GM12878 (cell line): Measurements from ENCODE around the gene PHLDB3.

Experiments
- BCLAF1 ChIP-seq: fragments of 450-650 bp; IDR thresholded peaks from 2 replicates; pipeline ENCODE4 v1.6.1; 2017; ENCODE audit warnings: antibody characterized with exemption, mild to moderate bottlenecking, moderate library complexity
- CTCF ChIP-seq, 3 experiments: IDR thresholded peaks in 2 of 3; conservative IDR thresholded peaks in 1 of 3; 2 replicates each; pipeline ENCODE4 v1.5.1; 2011; ENCODE audit warnings: low read depth in 3 of 3, low read length in 3 of 3, mild to moderate bottlenecking in 3 of 3, control low read depth in 2 of 3, moderate library complexity in 2 of 3, inconsistent platforms in 1 of 3, mixed read lengths in 1 of 3; ENCODE audit not compliant: control insufficient read depth in 2 of 3, insufficient read depth in 1 of 3; ENCODE audit errors: extremely low read depth in 1 of 3
- EGR1 ChIP-seq, 2 experiments: IDR thresholded peaks; 1 replicate in 1 of 2; 2 replicates in 1 of 2; pipeline ENCODE4 v1.6.1; 2011 to 2012; ENCODE audit warnings: low read depth in 2 of 2, low read length in 2 of 2, borderline replicate concordance in 1 of 2, mild to moderate bottlenecking in 1 of 2, moderate library complexity in 1 of 2
- EP300 ChIP-seq, 2 experiments: fragments of 150-350 bp in 1 of 2; IDR thresholded peaks; 2 replicates each; pipeline ENCODE4 v1.6.1; 2011 to 2012; ENCODE audit warnings: low read depth in 2 of 2, low read length in 2 of 2, borderline replicate concordance in 1 of 2, improper control_type of control experiment in 1 of 2, inconsistent platforms in 1 of 2; ENCODE audit not compliant: control insufficient read depth in 1 of 2
- EZH2 ChIP-seq: IDR thresholded peaks from 2 replicates; pipeline ENCODE4 v1.6.1; 2012; ENCODE audit warnings: low read depth, mild to moderate bottlenecking, control low read depth, inconsistent platforms, low read length, borderline replicate concordance; ENCODE audit not compliant: control insufficient read depth
- GABPA ChIP-seq: IDR thresholded peaks from 2 replicates; pipeline ENCODE4 v1.6.1; 2014; ENCODE audit warnings: antibody characterized with exemption, low read depth, mild to moderate bottlenecking, inconsistent platforms
- MLLT1 ChIP-seq: fragments of 450-650 bp; IDR thresholded peaks from 2 replicates; pipeline ENCODE4 v1.6.1; 2016; ENCODE audit warnings: mild to moderate bottlenecking
- NFIC ChIP-seq: IDR thresholded peaks from 2 replicates; pipeline ENCODE4 v1.6.1; 2012; ENCODE audit warnings: low read depth, mild to moderate bottlenecking, inconsistent platforms, low read length, moderate library complexity
- PML ChIP-seq: IDR thresholded peaks from 2 replicates; pipeline ENCODE4 v1.6.1; 2012; ENCODE audit warnings: low read length, inconsistent platforms
- SP1 ChIP-seq: IDR thresholded peaks from one replicate; pipeline ENCODE4 v1.6.1; 2011; ENCODE audit warnings: low read depth, low read length
- YBX1 ChIP-seq: fragments of 450-650 bp; IDR thresholded peaks from 2 replicates; pipeline ENCODE4 v1.6.1; 2016; ENCODE audit warnings: antibody characterized with exemption
- TF ChIP-seq, protein P1 (sequence below): IDR thresholded peaks from 2 replicates; pipeline ENCODE4 v1.6.1; 2012; ENCODE audit warnings: mild to moderate bottlenecking, low read depth, low read length
- TF ChIP-seq, protein P2 (sequence below): IDR thresholded peaks from 2 replicates; pipeline ENCODE4 v1.6.1; 2012; ENCODE audit warnings: low read depth, low read length, improper control_type of control experiment
- TF ChIP-seq, protein P3 (sequence below): IDR thresholded peaks from 2 replicates; pipeline ENCODE4 v1.6.1; 2011; ENCODE audit warnings: borderline replicate concordance, low read depth, mild to moderate bottlenecking, moderate library complexity, low read length; ENCODE audit not compliant: insufficient read depth, poor library complexity, severe bottlenecking

- TF ChIP-seq PML (no peak), CTCF (IDR thresholded peaks at IDR 0.05 in 2 of 3, conservative IDR thresholded peaks at IDR 0.05 in 1 of 3; ENCODE audit: control insufficient read depth in 2 of 3, extremely low read depth in 1 of 3, insufficient read depth in 1 of 3, low read depth in 3 of 3, low read length in 3 of 3) (no peak), NFIC (no peak), EZH2 (no peak), YBX1 (no peak), SP1 (no peak), MLLT1 (no peak), GABPA (no peak), EP300 (IDR thresholded peaks at IDR 0.05; ENCODE audit: borderline replicate concordance in 1 of 2, control insufficient read depth in 1 of 2, low read depth in 2 of 2, low read length in 2 of 2) (no peak), EGR1 (IDR thresholded peaks at IDR 0.05; ENCODE audit: borderline replicate concordance in 1 of 2, low read depth in 2 of 2, low read length in 2 of 2) (no peak), BCLAF1 (no peak)
- TF ChIP-seq, protein P1, sequence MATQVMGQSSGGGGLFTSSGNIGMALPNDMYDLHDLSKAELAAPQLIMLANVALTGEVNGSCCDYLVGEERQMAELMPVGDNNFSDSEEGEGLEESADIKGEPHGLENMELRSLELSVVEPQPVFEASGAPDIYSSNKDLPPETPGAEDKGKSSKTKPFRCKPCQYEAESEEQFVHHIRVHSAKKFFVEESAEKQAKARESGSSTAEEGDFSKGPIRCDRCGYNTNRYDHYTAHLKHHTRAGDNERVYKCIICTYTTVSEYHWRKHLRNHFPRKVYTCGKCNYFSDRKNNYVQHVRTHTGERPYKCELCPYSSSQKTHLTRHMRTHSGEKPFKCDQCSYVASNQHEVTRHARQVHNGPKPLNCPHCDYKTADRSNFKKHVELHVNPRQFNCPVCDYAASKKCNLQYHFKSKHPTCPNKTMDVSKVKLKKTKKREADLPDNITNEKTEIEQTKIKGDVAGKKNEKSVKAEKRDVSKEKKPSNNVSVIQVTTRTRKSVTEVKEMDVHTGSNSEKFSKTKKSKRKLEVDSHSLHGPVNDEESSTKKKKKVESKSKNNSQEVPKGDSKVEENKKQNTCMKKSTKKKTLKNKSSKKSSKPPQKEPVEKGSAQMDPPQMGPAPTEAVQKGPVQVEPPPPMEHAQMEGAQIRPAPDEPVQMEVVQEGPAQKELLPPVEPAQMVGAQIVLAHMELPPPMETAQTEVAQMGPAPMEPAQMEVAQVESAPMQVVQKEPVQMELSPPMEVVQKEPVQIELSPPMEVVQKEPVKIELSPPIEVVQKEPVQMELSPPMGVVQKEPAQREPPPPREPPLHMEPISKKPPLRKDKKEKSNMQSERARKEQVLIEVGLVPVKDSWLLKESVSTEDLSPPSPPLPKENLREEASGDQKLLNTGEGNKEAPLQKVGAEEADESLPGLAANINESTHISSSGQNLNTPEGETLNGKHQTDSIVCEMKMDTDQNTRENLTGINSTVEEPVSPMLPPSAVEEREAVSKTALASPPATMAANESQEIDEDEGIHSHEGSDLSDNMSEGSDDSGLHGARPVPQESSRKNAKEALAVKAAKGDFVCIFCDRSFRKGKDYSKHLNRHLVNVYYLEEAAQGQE = no peak
- TF ChIP-seq, protein P2, sequence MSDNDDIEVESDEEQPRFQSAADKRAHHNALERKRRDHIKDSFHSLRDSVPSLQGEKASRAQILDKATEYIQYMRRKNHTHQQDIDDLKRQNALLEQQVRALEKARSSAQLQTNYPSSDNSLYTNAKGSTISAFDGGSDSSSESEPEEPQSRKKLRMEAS = no peak
- TF ChIP-seq, protein P3, sequence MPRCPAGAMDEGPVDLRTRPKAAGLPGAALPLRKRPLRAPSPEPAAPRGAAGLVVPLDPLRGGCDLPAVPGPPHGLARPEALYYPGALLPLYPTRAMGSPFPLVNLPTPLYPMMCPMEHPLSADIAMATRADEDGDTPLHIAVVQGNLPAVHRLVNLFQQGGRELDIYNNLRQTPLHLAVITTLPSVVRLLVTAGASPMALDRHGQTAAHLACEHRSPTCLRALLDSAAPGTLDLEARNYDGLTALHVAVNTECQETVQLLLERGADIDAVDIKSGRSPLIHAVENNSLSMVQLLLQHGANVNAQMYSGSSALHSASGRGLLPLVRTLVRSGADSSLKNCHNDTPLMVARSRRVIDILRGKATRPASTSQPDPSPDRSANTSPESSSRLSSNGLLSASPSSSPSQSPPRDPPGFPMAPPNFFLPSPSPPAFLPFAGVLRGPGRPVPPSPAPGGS = no peak
Measured at GRCh38 chr19:43467730-43468129, 36.8 kb downstream of the PHLDB3 start.
